Amygdala (tissue), 56 donors: ENCODE measurements around the gene ARHGEF10L.
"Not testable (repeated sequence)": the region's sequence is repeated elsewhere in the genome, so short reads cannot be mapped to it uniquely, and the experiment has no call there.

Source experiments
- DNase-seq, 56 donors: peaks; one replicate each; lab custom pipeline; 2025; lab: John Stamatoyannopoulos, UW

ARHGEF10L gene

DNA sequence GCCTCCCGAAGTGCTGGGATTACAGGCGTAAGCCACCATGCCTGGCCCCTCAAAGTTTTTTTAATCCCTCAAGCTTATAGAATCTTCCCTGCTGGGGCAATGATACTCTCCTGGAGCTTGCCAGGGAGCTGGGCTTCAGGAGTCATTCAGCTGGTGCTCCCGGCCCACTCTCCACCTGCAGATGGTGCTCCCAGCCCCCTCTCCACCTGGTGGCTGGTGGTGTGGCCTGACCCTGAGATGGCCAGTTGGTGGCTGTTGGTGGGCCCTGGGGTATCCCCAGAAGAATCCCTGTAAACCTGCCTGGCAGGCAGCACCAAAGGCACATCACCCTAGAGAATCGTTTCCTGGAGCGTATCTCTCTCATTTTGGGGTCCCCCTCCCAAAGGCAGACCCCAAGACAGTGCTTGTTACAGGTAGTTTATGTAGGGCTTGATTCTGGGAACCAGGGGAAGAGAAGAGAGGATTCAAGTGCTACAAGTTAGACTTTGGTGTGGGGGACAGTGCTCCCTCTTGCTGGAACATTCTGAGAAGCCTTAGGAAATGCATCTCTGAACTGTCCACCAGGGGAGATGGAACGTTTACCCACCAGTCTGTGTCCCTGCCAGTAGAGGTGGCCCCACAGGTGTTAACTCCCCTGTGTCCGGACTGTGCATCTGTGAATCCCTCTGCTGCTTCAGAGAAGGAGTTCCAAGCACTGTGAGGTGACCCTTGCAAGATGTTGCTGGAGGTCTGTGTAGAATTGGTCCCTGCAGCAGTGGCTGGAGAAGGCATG lies 186.5 kb downstream of the ARHGEF10L start:
- no peak for DNase-seq

DNA sequence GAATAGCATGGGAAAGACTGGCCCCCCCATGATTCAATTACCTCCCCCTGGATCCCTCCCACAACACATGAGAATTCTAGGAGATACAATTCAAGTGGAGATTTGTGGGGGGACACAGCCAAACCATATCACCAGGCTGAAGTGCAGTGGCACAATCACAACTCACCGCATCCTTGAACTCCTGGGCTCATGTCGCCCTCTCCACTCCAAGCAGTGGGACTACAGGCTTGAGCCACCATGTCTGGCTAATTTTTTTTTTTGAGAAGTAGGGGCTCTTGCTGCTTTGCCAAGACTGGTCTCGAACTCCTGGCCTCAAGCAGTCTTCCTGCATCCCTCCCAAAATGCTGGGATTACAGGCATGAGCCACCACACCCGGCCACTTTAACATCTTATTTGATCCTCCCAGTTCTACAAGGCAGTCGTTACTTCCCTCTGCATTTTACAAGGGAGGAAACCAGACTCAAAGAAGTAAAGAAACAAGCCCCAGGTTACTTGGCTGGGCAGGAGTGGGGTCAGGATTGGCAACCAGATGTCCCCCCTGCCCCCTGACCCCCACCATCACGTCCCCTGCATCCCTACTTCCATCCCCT lies 188.7 kb downstream of the ARHGEF10L start:
- DNase-seq = no peak

DNA sequence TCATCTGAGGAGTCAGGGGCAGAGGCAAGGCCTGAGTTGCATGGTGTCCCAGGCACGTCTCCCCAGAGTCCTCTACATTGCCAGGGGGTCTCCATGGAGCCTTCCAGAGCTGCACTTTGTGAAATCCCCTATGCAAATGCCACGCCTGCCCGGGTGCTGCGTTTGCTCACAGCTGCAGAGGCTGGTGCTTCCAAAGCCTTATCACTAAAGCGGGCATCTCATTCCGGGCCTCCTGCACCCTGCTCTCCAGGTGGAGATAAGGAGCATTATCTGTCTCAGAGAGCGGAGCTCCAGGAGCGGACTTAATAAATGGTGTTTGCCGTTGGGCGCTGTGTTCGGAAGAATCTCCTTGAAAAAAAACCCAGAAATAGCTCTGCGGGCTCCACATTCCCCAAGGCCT lies 189.8 kb downstream of the ARHGEF10L start:
- no peak for DNase-seq

DNA sequence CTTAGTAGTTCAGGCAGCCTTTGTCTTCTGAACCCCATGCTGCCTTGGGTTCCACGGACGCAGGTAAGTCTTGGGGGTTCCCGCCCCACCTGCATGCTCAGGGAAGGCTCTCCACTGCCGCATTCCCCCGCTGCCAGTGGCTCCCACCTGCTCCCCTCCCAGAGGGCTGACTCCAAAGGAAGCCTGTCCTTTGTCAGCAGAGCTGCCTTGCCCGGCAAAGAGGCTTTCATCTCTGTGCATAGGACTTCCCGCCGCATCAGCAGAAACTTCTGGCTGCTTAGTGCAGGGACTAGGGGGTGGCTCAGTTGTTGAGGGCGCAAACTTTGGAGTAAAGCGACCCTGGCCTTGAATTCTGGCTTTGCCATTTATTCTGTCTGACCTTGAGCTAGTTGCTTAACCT lies 190.4 kb downstream of the ARHGEF10L start:
- no peak for DNase-seq

DNA sequence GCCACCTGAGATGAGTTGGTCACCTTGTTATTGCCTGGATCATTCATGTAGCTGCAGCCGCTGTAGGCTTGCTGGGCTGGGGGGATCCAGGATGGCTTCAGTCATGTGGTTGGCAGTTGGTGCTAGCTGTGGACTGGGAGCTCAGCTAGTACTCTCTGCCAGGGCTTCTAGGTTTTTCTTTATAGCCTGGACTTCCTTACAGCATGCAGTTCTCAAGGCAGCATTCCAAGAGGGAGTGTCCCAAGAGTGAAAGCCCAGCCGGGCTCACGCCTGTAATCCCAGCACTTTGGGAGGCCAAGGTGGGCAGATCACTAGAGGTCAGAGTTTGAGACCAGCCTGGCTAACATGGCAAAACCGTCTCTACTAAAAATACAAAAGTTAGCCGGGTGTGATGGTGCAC lies 192.0 kb downstream of the ARHGEF10L start:
- no peak for DNase-seq

DNA sequence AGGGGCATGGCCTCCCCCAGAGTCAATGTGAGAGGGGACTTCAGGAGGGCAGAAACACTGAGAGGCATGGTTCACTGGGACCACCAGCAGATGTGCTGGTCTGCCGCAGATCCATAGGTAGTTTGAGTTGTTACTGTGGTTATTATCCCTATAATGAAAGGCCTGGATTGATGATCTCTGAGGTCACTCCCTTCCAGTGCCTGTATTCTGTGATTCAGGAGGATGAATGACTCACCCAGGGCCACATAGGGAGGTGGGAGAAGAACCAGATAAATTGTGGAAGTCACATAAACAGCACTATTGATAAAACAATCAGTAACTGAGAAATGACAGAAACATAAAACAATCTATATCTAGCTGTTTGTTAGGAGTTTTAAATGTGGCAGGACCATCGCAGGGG lies 193.0 kb downstream of the ARHGEF10L start:
- no peak for DNase-seq

DNA sequence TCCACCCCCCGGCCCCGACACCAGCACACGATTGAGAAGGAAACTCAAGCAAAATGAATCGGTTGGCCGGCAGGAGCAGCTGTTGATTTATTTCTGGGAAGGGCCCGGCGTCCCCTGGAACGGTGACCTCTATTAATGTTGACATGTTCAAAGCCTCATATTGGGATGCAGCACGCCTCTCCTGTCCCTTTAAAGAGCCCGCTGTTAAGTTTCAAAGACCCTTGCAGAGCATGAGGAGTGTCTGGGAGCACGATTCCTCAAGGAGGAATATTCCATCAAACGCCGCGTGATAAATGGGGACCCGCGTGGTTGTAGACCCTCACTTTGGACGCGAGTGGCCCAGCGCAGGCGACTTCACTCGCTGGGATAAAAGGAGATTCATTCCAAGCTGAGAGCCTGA lies 194.2 kb downstream of the ARHGEF10L start:
- DNase-seq = no peak

DNA sequence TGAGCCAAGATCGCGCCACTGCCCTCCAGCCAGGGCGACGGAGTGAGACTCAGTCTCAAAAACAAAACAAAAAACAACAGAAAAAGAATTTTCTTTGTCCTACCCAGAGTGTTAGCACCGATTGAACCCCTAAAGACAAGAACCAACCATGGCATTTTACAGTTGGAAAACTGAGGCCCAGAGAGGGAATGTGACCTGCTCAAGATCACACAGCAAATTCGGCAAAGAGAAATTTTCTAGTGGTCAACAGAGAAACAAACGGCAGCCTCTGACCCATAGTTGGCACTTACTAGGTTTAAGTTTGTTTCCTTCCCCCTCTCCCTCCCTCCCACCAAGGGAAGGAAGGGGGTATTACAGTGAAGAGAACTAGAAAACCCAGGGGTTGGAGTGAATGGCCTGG lies 195.1 kb downstream of the ARHGEF10L start:
- DNase-seq = no peak

DNA sequence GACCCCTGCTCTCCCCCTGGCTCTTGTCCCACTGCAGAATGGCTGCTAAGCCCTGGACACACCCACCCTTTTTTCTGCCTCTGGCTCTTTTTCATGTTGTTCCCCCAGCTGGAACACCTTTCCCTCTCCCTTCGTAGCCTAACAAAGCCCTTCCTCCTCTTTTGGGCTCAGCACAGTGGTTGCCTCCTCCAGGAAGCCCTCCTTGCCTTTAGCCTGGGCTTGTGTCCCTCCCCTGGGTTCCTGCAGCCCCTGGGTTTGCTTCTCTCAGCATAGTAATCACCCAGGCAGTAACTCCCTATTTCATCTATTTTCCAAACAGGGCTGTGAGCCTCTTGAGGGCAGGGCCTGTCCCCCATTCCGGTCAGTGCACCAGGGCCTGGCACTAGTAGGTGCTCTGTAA lies 195.8 kb downstream of the ARHGEF10L start:
- no peak for DNase-seq

DNA sequence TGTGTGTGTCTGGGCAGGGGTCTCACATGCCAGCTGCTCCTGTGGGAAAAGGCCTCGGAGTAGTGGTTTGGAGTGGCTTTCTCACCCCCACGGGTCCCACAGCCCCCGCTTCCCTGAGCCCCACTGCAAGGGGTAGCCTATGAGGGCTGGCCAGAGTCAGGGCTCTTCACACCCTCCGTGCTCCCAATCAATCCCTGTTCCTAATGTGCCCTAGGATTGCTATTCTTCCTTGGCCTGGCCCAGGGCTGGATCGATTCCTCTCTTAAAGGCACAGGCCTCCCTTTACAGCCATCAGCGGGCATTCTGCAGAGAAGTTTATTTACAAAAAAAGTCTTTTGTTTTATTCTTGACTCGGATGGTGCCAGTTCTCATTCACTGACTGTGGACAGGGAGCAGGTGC lies 196.3 kb downstream of the ARHGEF10L start:
- DNase-seq = no peak

DNA sequence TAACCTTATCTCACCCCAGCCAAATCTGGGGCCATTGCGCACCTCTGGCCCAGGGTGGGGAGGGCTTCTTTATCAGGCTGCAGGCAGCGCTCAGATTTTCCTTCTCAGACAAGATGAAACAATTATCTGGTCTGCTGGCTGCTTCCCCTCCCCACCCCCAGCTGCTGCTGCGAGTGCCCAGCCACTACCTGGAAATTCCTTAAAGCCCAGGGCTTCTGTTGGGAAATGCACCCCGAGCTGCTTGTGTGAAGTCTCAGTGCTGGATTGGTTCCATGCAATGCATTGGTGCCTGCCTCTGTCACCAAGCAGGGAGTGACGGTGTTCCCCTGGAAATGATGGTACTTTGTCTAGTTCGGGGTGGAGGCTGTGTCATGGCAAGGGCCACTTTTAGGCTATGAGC lies 197.1 kb downstream of the ARHGEF10L start:
- no peak for DNase-seq

DNA sequence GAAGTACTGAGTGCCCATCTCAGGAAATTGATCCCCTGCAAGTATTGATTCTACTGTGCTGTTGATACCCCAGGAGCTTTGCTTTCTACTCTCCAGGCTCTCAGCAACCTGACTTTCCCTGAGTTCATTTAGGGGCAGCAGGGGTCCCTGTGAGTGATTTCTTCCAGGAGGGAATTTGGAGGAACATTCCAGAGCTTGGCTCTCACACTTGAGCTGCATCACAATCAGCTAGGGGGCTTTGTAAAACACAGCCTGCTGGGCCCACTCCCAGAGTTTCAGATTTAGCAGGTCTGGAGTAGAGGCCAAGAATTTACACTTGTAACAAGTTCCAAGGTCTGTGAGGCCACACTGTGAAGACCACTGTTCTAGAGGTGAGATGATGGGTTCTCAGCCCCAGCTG lies 199.6 kb downstream of the ARHGEF10L start:
- no peak for DNase-seq

DNA sequence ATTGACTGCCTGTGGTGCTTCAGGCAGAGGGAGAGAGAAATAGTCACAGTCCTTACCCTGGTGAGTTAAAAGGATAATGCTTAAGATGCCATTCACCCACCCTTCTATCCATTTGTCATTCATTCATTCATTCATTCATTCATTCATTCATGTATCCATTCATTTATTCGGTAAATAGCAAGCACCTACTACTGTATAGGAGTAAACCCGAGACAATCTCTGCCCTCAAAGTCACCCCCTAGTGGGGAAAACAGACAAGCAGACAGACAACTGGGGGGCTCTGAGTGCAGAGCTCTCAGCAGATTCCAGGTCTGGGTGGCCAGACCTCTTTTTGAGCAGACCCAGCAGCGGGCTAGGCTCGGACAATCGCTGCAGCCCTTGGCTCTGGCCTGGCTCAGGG lies 201.6 kb downstream of the ARHGEF10L start:
- no peak for DNase-seq

DNA sequence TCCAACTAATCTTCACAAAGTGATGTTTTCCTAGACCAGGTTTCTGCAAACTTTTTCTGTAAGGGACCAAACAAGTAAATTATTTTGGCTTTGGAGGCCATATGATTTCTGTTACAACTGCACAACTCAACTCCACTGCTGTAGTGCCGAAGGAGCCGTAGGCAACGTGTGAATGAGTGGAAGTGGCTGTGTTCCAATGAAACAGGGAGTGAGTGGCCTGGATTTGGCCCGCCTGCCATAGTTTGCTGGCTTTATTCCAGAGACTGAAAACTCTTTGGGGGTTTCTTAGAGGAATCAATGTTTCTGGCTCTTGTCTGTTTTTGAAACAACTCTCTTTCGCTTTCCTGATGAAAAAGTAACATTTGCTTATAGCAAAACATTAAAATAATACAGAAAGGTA lies 203.1 kb downstream of the ARHGEF10L start:
- DNase-seq = peak in 3 of 56 donors; percentile 3 to 7 (median 3)

DNA sequence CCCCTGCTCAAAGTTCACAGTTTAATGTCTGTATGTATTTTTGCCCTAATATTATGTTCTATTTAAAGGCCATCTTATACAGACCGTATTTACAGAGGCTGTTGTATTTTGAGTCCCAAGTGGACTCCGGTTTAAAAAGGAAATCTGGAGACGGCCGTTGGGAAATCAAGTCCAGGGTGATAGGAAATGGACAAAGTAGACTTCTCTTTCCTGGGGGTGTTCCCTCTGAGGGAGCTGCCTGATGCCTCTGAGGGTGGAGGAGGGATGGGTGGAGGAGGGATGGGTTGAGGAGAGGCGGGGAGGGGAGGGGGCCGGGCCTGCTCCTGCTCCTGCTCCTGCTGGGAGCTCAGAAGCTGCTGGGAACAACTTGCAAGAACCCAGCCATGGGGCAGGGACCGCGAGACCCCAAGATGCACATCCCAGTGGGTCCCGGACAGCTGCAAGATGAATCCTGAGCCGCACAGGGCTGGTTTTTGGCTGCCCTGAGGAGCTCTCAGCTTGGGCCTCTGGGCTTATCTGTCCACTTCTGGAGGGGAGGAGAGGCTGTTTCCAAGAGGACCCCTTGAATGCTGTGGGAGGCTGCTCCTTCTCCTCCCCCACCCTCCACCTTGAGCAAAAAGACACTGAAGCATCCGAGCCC lies 203.6 kb downstream of the ARHGEF10L start:
- DNase-seq = no peak

DNA sequence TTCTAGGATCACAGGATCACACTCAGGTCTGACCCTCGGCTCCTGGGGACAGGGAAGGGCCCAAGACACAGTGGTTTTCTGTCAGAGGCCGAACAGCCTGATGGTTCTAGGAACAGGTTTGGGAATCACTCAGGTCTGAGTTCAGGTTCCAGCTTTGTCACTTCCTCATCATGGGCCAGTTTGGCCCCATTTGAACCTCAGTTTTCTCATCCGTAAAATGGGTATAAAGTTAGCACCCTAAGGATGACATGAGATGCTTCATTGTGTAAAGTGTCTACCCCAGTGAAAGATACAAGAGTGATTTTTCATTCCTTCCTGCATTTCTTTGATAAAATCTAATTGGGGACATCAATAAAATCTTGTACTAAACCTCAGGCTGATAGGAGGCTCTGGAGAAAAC lies 204.4 kb downstream of the ARHGEF10L start:
- no peak for DNase-seq

DNA sequence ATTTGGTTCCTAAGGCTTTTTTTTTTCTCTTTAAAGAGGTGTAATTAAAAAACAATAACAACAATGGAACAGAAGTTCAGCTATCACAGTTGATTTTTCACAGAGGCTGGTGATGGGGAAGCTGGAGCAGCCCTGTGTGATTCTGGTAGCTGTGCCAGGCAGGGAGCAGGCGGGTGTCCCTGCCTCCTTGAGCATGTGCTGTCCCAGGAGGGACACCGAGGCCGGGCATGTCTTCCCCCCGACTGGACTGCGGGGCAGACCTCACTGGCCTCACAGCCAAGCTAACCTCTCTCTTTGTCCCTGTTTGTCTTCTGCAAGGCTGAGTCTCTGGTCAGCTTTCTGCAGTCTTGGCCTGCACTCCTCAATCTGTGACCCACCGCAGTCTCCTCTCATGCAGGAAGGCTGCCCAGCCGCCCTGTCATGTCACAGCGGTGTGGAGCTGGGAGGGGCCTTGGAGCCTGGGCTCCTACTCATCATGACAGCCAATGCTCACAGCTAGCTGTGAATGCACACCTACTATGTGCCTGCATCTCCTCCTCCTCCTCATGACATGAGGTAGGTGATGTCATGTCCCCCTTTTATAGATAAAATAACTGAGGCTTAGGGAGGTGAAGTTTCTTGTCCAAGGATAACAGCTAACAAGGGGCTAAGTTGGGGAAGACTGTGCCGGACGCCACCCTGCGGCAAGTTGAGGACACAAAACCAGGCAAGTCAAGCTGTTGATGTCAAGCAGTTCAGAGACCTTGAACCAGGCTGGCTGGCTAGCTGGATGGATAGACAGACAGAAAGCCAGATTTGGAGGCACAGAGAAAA lies 205.4 kb downstream of the ARHGEF10L start:
- DNase-seq = peak in 4 of 56 donors; percentile 1 to 36 (median 26)

DNA sequence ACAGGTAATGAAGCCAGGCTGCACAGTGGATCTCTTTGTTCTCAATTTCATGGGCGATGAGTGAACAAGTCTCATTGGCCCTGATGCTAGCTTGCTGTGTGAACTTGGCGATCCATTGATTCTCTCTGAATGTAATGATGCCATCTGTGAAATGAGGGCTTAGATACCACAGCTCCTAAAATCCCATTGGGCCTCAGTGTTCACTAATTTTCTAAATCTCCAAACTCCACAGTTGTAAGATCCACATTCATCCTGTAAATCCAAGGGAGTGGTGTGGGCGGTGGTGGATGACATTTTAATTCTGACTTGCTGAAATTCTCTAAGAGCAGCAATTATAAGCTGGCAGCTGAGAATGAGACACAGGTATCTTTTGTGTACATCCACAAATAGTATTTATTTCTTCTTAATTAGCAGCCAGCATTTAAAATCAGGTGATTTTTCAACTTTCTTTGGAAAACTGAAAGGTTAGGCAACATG lies 206.0 kb downstream of the ARHGEF10L start:
- peak in 1 of 56 donors; percentile 36 for DNase-seq

DNA sequence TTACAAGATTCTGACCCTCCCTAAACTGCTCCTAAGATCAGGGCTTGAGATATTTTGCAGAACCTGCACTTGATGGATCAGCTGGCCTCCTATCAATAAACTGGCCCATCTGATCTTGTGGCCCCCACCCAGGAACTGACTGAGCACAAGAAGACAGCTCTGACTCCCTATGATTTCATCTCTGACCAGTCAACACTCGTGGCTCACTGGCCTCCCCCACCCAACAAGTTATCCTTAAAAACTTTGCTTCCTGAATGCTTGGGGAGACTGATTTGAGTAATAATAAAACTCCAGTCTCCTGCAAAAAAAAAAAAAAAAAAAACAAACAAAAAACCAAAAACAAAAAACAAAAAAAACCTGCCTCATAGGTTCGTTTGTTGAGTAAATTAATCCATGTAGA lies 206.8 kb downstream of the ARHGEF10L start:
- DNase-seq = not testable (repeated sequence)

DNA sequence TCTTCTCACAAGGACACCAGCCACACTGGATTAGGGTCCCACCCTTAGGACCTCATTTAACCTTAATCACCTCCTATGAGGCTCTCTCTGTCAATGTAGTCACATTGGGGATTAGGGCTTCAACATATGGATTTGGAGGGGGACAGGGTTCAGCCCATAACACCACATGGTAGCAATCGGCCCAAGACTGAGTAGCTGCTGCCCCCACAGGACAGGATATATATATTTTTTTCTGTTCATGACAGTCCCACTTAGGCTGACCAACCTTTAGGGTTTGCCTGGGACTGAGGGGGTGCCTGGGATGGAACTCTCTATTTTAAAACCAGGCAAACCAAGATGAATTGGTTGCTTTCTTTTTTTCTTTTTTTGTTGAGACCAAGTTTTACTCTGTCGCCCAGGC lies 207.4 kb downstream of the ARHGEF10L start:
- no peak for DNase-seq
